Stimulated activated CD4-positive, alpha-beta T cell treated with anti-CD3 and anti-CD28 coated beads, Interleukin-4, amount 100 ng/mL, for 4 hours (primary cell): Measurements from ENCODE around the gene DDX4.
"Not testable (repeated sequence)": the region's sequence is repeated elsewhere in the genome, so short reads cannot be mapped to it uniquely, and the experiment has no call there.

Experiments used
- DNase-seq, 2 experiments: peaks; one replicate each; pipeline ENCODE4 v3.0.0-alpha.2; 2020

DDX4 gene

DNA sequence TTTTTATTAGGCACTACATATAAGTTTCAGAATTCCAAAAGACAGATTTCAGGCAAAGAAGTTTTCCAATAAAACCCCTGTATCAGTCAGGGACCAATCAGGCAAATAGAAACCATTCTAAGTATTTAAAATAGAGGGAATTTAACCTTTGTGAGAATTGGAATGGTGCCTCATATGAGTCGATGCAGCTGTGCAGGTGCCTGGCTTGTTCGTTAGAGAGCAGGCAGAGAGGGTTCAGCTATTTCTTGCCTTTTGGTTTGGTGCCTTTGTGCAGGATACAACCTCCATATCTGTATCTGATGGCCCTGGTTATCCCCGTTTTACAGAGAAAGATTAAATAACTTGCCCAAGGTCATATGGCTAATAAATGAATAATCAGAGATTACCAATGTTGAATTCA, 6.0 kb upstream of the DDX4 start:
- no peak for DNase-seq

DNA sequence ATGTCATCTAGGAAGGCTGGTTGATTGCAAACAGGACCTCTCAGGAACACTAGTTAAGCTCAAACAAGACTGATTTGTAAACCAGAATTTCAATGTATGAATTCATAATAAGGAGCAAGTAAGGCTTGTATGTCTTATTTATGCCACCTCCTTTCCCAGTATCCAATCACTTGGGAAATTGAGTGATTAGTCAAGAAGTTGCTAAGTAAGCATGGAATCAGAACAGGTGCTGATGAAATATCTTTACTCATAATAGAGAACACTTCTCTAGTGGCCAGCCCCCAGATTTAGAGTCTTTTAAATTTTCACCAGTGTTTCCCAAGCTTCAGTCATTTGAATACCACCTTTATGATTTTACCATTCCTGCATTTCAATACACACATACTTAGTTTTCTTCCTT, 5.3 kb upstream of the DDX4 start:
- DNase-seq = no peak

GRCh38 chr5:55734658-55735057, 3.2 kb upstream of the DDX4 start:
- no peak for DNase-seq

DNA sequence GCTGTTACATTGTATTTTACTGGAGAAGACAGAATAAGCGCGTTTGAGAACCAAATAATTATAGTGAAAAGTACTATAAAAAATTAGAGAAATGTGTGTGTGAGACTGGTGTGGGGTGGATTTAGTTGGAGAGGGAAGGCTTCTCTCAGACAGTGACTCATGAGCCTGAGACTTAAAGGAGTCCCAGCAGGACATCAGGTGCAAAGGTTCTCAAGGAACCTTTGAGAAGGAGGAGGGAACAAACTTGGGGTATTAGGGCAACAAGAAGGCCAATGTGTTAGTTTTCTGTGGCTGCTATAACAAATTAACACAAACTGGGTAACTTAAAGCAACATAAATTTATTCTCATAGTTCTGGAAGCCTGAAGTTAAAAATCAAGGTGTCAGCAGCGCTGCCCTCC, 4.9 kb downstream of the DDX4 start:
- DNase-seq = no peak

GRCh38 chr5:55747778-55748318, 10.0 kb downstream of the DDX4 start:
- no peak for DNase-seq

- no peak for DNase-seq
These were observed 11.5 kb downstream of the DDX4 start for GRCh38 chr5:55749387-55749786.

DNA sequence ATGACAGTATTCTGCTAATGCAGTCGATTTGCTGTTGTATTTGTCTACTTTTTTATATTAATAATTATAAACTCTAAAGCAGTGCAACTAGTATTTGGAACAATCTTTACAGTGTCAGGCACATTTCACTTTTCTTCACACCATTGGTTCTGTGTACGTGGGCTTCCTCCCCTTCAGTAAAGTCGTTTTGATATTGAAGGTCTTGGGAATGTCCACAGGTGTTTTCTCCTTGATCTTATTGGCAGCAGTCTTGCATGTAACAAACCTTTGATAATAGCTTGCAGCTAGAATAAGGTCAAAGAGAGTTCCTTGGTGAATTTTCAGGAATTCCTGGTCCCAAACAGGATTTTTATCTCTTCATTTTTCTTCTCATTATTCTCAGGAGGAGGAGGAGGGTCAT, 12.2 kb downstream of the DDX4 start:
- DNase-seq = no peak

DNA sequence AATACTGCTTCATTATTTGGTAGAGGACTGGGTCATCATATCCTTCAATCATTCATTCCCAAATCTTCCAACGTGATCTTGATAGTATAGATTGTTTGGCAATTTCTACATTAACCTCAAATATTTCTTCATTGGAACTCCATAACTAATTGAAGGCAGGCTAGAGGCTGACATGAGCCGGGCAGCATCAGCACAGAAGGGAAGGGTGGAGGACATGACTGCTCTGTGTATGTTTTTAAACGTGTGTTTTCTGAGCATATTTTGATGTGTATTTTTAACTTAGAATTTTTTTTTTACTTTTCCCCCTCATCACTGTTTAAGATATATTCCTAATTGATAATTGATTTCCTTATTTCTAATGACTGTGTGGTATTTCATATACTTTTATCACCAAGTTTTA, 12.6 kb downstream of the DDX4 start:
- DNase-seq = no peak

DNA sequence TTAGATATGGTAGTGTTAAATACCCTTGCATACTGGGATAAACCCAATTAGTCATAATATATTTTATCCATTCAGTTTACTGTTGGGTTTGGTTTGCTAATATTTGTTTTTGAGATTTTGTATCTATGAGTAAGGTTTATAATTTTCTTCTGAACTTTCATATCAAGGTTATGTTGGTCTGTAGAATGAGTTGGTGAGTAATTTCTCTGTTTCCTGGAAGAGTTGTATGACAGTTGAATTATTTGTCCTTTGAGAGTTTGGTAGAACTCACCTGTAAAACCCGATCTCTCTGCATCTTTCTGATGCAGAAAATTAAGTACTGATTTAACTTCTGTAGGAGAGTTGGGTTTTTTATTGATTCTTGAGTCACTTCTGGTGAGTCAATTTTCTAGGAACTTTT, 20.4 kb downstream of the DDX4 start:
- no peak for DNase-seq

GRCh38 chr5:55758714-55759113, 20.9 kb downstream of the DDX4 start:
- no peak for DNase-seq

GRCh38 chr5:55761721-55762120, 23.9 kb downstream of the DDX4 start:
- not testable (repeated sequence) for DNase-seq

DNA sequence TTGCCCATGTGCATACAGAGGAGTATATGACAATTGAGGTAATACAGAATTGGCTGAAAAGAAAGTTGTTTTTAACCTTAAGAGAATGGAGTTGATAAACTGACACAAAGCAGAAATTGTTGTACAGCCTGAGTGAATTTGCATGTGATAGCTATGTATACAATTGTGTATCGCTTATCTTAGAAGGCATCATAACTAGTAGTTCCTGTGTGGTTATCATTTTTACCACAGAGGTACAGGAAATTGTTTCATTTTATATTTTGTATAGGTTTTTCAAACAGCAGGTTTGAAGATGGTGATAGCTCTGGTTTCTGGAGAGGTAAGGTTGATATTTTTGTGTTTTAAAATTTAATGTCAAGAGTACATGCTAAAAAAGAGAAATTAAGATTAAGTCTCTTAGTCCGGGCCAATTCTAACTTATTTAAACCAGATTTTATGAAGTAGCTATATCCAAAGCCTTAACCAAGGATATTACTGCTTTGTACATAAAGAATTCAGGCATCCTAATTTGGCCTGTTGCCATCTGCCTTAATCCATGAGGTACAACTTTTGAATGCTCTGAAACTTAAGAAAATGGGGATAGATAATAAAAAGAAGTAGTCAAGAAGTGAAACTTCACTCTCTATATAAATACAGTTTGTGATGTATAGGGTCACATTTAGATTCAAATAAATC, 26.0 kb downstream of the DDX4 start:
- no peak for DNase-seq

DNA sequence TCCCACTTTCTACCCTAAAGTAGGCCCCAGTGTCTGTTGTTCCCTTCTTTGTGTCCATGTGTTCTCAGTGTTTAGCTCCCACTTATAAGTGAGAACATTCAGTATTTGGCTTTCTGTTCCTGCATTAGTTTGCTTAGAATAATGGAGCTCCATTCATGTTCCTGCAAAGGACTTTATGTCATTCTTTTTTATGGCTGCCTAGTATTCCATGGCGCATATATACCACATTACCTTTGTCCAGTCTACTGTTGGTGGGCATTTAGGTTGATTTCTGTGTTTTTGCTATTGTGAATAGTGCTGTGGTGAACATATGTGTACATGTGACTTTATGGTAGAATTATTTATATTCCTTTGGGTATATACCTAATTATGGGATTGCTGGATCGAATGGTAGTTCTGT, 30.4 kb downstream of the DDX4 start:
- DNase-seq = no peak

DNA sequence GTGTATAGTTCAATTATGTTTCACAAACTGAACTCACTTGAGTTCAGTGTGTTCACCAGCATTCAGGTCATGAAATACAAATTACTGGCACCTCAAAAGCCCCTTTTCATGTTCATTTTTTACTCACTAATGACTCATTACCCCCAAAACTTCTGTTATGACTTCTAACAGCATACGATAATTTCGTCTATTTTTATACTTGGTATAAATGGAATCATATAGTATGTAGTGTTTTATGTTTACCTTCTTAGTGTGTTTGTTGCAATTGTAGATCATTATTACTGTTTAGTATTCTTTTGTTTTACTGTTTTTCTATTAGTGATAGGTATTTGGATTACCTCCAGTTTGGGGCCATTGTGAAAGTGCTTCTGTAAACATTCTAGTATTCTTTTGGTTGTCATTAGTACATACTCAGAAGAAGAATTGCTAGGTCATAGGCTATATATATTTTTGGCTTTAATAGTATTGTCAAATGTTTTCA, 33.4 kb downstream of the DDX4 start:
- no peak for DNase-seq

- DNase-seq = no peak
These were observed 35.2 kb downstream of the DDX4 start for GRCh38 chr5:55773057-55773456.

DNA sequence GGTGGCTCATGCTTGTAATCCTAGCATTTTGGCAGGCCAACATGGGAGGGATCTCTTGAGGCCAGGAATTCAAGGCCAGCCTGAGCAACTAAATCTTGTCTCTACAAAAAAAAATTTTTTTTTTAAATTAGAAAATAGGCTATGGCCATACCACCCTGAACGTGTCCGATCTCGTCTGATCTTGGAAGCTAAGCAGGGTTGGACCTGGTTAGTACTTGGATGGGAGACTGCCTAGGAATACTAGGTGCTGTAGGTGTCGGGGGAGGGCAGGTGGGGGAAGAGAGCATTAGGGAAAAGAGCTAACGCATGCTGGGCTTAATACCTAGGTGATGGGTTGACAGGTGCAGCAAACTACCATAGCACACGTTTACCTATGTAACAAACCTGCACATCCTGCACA, 39.5 kb downstream of the DDX4 start:
- DNase-seq = no peak

- no peak for DNase-seq
These were observed 63.1 kb downstream of the DDX4 start for GRCh38 chr5:55800924-55801323.

DNA sequence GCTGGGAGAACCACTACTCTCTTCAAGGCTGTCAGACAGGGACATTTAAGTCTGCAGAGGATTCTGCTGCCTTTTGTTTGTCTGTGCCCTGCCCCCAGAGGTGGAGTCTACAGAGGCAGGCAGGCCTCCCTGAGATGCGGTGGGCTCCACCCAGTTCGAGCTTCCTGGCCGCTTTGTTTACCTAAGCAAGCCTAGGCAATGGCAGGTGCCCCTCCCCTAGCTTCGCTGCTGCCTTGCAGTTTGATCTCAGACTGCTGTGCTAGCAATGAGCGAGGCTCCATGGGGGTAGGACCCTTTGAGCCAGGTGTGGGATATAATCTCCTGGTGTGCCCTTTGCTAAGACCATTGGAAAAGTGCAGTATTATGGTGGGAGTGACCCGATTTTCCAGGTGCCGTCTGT, 71.0 kb downstream of the DDX4 start:
- DNase-seq = not testable (repeated sequence)

DNA sequence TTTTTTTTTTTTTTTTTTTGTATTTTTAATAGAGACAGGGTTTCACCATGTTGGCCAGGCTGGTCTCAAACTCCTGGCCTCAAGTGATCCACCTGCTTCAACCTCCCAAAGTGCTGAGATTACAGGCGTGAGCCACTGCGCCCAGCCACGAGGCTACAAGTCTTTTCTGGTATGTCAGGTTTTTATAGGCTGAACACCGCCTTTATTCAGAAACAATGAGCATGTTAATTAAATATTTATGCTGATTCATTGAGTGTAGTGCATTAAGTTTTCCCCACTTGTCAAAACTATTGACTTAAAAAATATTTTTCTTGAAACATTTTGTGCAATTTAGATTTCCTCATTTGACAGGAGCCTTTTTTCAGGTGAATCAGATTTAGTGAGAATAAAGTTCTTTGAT, 78.1 kb downstream of the DDX4 start:
- DNase-seq = not testable (repeated sequence)

DNA sequence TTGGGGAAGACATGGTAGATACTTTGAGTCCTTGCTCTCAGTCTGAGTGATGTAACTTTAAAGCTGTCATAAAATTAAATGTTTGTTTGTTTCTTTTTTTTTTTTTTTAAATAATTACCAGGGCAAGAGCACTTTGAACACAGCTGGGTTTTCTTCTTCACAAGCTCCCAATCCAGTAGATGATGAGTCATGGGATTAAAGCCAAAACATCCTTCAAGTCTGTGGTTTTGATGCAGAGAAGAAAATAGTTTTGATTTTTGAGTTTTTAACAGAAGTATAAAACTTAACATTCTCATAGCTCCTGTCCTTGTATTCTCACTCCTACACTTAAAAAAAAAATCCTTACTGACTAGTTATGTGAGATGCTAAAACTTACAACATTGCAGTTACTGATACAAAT, 78.5 kb downstream of the DDX4 start:
- DNase-seq = no peak

- DNase-seq = no peak
These were observed 79.2 kb downstream of the DDX4 start for GRCh38 chr5:55817030-55817429.

DNA sequence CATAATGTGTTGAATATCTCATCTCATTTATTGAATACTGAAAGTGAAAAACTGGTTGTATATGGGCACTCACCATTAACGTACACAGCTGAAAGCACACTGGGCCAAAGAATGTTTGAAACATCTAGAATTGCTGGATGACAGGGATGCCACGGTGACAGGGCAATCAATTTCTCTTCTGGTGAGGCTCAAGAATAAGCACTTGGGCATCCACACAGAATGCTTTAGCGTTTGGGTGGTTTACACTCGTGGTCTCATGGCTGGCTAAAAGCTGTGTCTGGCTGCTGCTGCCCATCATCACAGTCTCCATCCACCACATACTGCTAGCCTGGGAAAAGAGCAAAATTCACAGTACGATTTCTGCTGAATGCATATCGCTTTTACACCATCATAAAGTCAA, 82.6 kb downstream of the DDX4 start:
- no peak for DNase-seq

DNA sequence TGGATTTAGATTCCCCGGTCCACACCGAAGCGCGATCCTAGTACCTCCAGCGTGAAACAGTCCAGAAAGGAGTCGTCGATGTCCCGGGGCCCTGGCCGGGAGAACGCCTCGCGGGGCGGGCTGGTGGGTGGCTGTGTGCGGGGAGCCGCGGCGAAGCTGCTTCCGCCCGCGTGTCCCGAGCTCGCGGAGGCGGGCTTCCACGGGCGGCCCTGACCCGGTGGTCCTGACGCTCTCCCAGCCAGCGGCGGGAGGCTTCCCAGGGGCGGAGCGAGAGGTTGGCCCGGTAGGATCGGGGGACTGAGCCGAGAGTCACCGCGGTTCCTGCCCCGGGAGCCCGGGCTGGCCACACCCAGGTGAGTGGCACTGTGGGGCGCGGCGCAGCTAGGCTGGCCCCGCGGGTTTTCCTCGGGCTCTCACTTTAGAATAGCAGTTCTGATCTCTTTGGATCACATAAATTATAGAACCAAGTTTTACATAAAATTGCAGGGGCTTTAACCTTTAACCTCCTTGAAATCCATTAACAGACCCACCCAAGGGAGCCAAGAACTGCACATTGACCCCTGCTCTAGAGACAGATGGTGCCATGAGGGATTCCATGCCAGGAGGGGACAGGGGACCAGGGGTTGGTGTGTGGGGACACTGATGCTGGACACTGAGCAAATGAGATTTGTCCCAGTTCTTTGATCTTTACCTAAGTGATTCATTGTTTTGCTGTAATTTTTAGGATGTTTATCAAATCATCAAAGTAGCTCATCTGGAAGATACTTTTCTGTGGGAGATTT, 84.1 kb downstream of the DDX4 start:
- peak in 1 of 2 experiments; percentile 2 for DNase-seq

- no peak for DNase-seq
These were observed 85.4 kb downstream of the DDX4 start for GRCh38 chr5:55823151-55823796.
